Endothelial cell of umbilical vein (primary cell): Measurements from ENCODE around the gene NYAP2. TPM values are rescaled to one million over a fixed set of nuclear protein-coding genes. Genes with fewer than 3 reads are reported as not detected.

ENCODE experiments used
- BruUV-seq: library from RNA; stranded (reverse); fragments of 400-500 nt; replicated peaks from 2 replicates; lab custom pipeline; 2021; lab: Mats Ljungman, UMichigan
- CTCF ChIA-PET: fragments of 300-600, 350-600 bp; sonication (Branson Sonifier 250); formaldehyde crosslinking; loops from one replicate; lab custom pipeline; 2021; ENCODE audit warnings: antibody characterized with exemption, inconsistent platforms; lab: Charles Lee
- POLR2A ChIA-PET: fragments of 300-600, 350-600 bp; sonication (Branson Sonifier 250); formaldehyde crosslinking; loops from one replicate; lab custom pipeline; 2021; ENCODE audit warnings: antibody characterized with exemption, inconsistent platforms; lab: Charles Lee
- DNase-seq: peaks from one replicate; pipeline ENCODE4 v3.0.0-alpha.2; 2011; ENCODE audit warnings: low read depth, low spot score
- FAIRE-seq: peaks from 2 replicates; lab custom pipeline; 2011; peaks lifted over from hg19 to GRCh38; lab: Jason Lieb, UNC
- H2AFZ ChIP-seq: 2 replicates; pipeline ENCODE4 v1.6.0; 2012; ENCODE audit warnings: low read depth, low read length, control low read depth, inconsistent platforms
- H3K27ac ChIP-seq: 2 replicates; pipeline ENCODE4 v1.5.1; 2011; ENCODE audit warnings: low read depth, mild to moderate bottlenecking, control low read depth, low read length, moderate library complexity; ENCODE audit not compliant: insufficient read depth
- H3K27me3 ChIP-seq, 2 experiments: 2 replicates each; pipeline versions ENCODE4 v1.6.0 to v1.6.1; 2011; ENCODE audit warnings: low read length in 2 of 2, mixed read lengths in 1 of 2; ENCODE audit not compliant: control insufficient read depth in 2 of 2, insufficient read depth in 2 of 2
- H3K36me3 ChIP-seq, 2 experiments: 2 replicates in 1 of 2; 3 replicates in 1 of 2; pipeline ENCODE4 v1.5.1; 2011; ENCODE audit warnings: low read length in 2 of 2, mild to moderate bottlenecking in 1 of 2, moderate library complexity in 1 of 2; ENCODE audit not compliant: control insufficient read depth in 2 of 2, insufficient read depth in 2 of 2; ENCODE audit errors: extremely low read depth in 1 of 2
- H3K4me1 ChIP-seq: 3 replicates; pipeline ENCODE4 v1.5.1; 2011; ENCODE audit warnings: mild to moderate bottlenecking, low read length; ENCODE audit not compliant: control insufficient read depth, insufficient read depth; ENCODE audit errors: extremely low read depth
- H3K4me2 ChIP-seq: 2 replicates; pipeline ENCODE4 v1.6.1; 2011; ENCODE audit warnings: low read length, control low read depth, mixed read lengths; ENCODE audit not compliant: insufficient read depth
- H3K4me3 ChIP-seq, 3 experiments: fragments of 200-600 bp in 1 of 3; sonication (generic), shearing (Covaris generic) in 1 of 3; replicated peaks in 1 of 3; 2 replicates each; pipeline ENCODE4 v1.5.1; 2011 to 2016; ENCODE audit warnings: control low read depth in 3 of 3, low read length in 3 of 3, mild to moderate bottlenecking in 2 of 3, inconsistent platforms in 1 of 3, low read depth in 1 of 3, moderate library complexity in 1 of 3; ENCODE audit not compliant: insufficient read depth in 1 of 3
- H3K79me2 ChIP-seq: 2 replicates; pipeline ENCODE4 v1.6.0; 2012; ENCODE audit warnings: low read length, inconsistent platforms; ENCODE audit not compliant: control insufficient read depth, insufficient read depth
- H3K9ac ChIP-seq: replicated peaks from 2 replicates; pipeline ENCODE3; 2011; ENCODE audit warnings: low read length, control low read depth; ENCODE audit not compliant: insufficient read depth; ENCODE audit errors: extremely low read depth
- H3K9me1 ChIP-seq: replicated peaks from 3 replicates; pipeline ENCODE4 v1.6.0; 2011; ENCODE audit warnings: mild to moderate bottlenecking, low read length; ENCODE audit not compliant: control insufficient read depth, insufficient read depth; ENCODE audit errors: extremely low read depth
- H3K9me3 ChIP-seq: replicated peaks from 2 replicates; pipeline ENCODE4 v1.5.1; 2012; ENCODE audit warnings: low read length, inconsistent platforms; ENCODE audit not compliant: control insufficient read depth, insufficient read depth
- H4K20me1 ChIP-seq: replicated peaks from 2 replicates; pipeline ENCODE3; 2011; ENCODE audit warnings: mild to moderate bottlenecking, low read length; ENCODE audit not compliant: control insufficient read depth, insufficient read depth; ENCODE audit errors: extremely low read depth
- CTCF ChIP-seq, 2 donors: IDR thresholded peaks; 1 replicate in 1 of 2; 2 replicates in 1 of 2; pipeline ENCODE4 v1.5.1; 2011; ENCODE audit warnings: low read length in 2 of 2, mild to moderate bottlenecking in 2 of 2, moderate library complexity in 2 of 2, control low read depth in 1 of 2, inconsistent platforms in 1 of 2, low read depth in 1 of 2; ENCODE audit not compliant: insufficient read depth in 1 of 2; ENCODE audit errors: extremely low read depth in 1 of 2
- EZH2 ChIP-seq: IDR thresholded peaks from 2 replicates; pipeline ENCODE4 v1.6.1; 2012; ENCODE audit warnings: borderline replicate concordance, low read depth, mild to moderate bottlenecking, moderate library complexity, low read length, inconsistent platforms; ENCODE audit not compliant: severe bottlenecking
- FOS ChIP-seq: IDR thresholded peaks from 2 replicates; pipeline ENCODE4 v1.6.1; 2011; ENCODE audit warnings: mild to moderate bottlenecking, low read length, moderate library complexity, borderline replicate concordance; ENCODE audit not compliant: insufficient read depth
- GATA2 ChIP-seq: IDR thresholded peaks from 2 replicates; pipeline ENCODE4 v1.7.0; 2011; ENCODE audit warnings: low read depth, mild to moderate bottlenecking, moderate library complexity, mixed read lengths, low read length; ENCODE audit not compliant: insufficient read length, insufficient read depth
- JUN ChIP-seq: IDR thresholded peaks from 2 replicates; pipeline ENCODE4 v1.6.1; 2011; ENCODE audit warnings: borderline replicate concordance, low read depth; ENCODE audit not compliant: insufficient read length, insufficient read depth
- MAX ChIP-seq: IDR thresholded peaks from 2 replicates; pipeline ENCODE4 v1.6.1; 2011; ENCODE audit not compliant: insufficient read depth, insufficient read length
- MYC ChIP-seq: IDR thresholded peaks from one replicate; pipeline ENCODE4 v1.6.1; 2011; ENCODE audit warnings: mild to moderate bottlenecking, low read depth, low read length
- POLR2A ChIP-seq: IDR thresholded peaks from 2 replicates; pipeline ENCODE4 v1.6.1; 2012; ENCODE audit warnings: low read depth, mild to moderate bottlenecking, control low read depth, low read length
- POLR2AphosphoS5 ChIP-seq: IDR thresholded peaks from 2 replicates; pipeline ENCODE4 v1.6.1; 2012; ENCODE audit warnings: low read depth, mild to moderate bottlenecking, control low read depth, low read length, moderate library complexity; ENCODE audit not compliant: insufficient read depth
- dilution Hi-C: fragments of 300-500 bp; cut with MboI; formaldehyde crosslinking; loops from one replicate; pipeline ENCODE4 v1.15.0; 2019; ENCODE audit warnings: low sequenced_read_pairs; ENCODE audit not compliant: extremely low pct_ligation_motif_present
- intact Hi-C: fragments of 100-400 bp; cut with micrococcal nuclease; formaldehyde crosslinking; loops from one replicate; pipeline ENCODE4 v1.10.0; 2022
- polyA plus RNA-seq, 4 experiments: library from polyadenylated mRNA; depleted of rRNA in 3 of 4; stranded (reverse) in 3 of 4; unstranded in 1 of 4; fragments of >200 nt; gene quantifications; 2 replicates each; pipeline versions ENCODE4 v1.2.1 to v1.2.3, GENCODE V29; 2011 to 2012; ENCODE audit warnings: missing spikeins in 1 of 4
- total RNA-seq: library from RNA; stranded (reverse); gene quantifications from 2 replicates; pipeline ENCODE4 v1.2.3, GENCODE V29; 2021

The NYAP2 gene
- total and polyA plus RNA-seq, 2 donors (not counting 3 experiments of a cell fraction or from before 2014, with no cell fraction given) = not detected

DNA sequence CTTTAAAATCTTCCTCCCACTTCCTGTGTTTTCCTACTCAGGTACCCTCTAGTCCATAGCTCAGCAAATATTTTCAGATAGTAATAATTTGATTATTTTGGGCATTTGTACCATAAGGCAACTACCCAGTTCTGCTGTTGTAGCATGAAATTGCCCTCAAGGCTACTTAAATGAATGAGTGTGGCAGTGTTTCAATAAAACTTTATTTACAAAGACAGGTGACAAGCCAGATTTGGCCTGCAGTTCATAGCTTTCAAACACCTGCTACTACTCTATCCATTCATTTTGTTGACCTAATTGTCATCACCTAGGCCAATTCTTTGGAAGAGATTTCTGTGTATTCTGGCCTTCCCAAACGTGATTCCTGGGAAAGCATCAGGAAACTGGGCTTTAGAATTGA lies 28.9 kb downstream of the NYAP2 start:
- Histone ChIP-seq H3K9me1 (no peaks in the 10 kb centered on the region), H2AFZ (no peak overlapping the region), H3K4me1 (no peaks in the 10 kb centered on the region), H3K9ac (no peak overlapping the region), H3K9me3 (no peaks in the 10 kb centered on the region), H3K27ac (no peak overlapping the region), H3K36me3 (no peaks in the 10 kb centered on the region), H4K20me1 (no peaks in the 10 kb centered on the region), H3K79me2 (no peaks in the 10 kb centered on the region), H3K4me3 (no peak overlapping the region), H3K27me3 (no peaks in the 10 kb centered on the region), H3K4me2 (no peak overlapping the region)
- TF ChIP-seq JUN (no peak), POLR2A (no peak), MAX (no peak), EZH2 (no peak), FOS (no peak)
- DNase-seq (no peak), FAIRE-seq (no peak)
- dilution Hi-C loops (no loop called here), intact Hi-C loops (no loop called here)
- ChIA-PET CTCF (no interaction called here), POLR2A (no interaction called here)
- no TSS peak for BruUV-seq

DNA sequence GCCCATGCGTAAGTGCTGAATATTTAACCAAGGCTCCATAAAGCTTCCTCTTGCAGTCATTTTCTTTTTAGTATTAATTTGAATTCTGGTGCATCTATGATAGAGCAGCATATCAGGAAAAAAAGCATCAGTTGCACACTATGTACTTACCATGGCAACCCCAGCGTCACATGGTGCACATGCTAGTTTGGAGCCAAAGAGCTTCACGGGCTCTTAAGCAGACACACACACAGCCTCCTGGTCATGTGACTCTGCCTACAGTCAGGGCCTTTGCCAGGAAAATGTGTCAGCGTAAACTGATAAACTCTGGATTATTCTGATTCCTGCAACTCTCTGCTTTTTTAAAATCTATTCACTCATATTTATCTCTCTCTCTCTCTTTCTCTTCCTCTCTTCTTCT lies 30.2 kb downstream of the NYAP2 start:
- H3K9ac ChIP-seq = no peak overlapping the region
- ChIA-PET CTCF (no interaction called here), POLR2A (no interaction called here)
- no peak for FAIRE-seq
- H3K27ac ChIP-seq = no peak overlapping the region
- H3K36me3 ChIP-seq = no peaks in the 10 kb centered on the region
- dilution Hi-C loops (no loop called here), intact Hi-C loops (no loop called here)
- H3K4me2 ChIP-seq = no peak overlapping the region
- no peak overlapping the region for H3K4me3 ChIP-seq
- H3K4me1 ChIP-seq = no peaks in the 10 kb centered on the region
- H3K27me3 ChIP-seq = no peaks in the 10 kb centered on the region
- no TSS peak for BruUV-seq
- TF ChIP-seq CTCF (IDR thresholded peaks at IDR 0.05; ENCODE audit: extremely low read depth in 1 of 2, insufficient read depth in 1 of 2, low read depth in 1 of 2, low read length in 2 of 2) (no peak), EZH2 (no peak), MAX (no peak), MYC (no peak), POLR2AphosphoS5 (no peak), JUN (no peak), POLR2A (no peak), GATA2 (no peak), FOS (no peak)
- no peaks in the 10 kb centered on the region for H3K9me1 ChIP-seq
- H4K20me1 ChIP-seq = no peaks in the 10 kb centered on the region
- H3K79me2 ChIP-seq = no peaks in the 10 kb centered on the region
- no peak overlapping the region for H2AFZ ChIP-seq
- DNase-seq = no peak
- peaks cover 3% of the 10 kb centered on the region for H3K9me3 ChIP-seq
